ENCODE data around the gene ZNF792. TPM values are rescaled to one million over a fixed set of nuclear protein-coding genes. Genes with fewer than 3 reads are reported as not detected.
A peak's percentile ranks its signal among the peaks of the same experiment; 100 is the strongest.

ZNF792 gene
- polyA plus RNA-seq, 2 of the 4 experiments (the other 2 are of a cell fraction), result 2.0 to 3.7 TPM

DNA sequence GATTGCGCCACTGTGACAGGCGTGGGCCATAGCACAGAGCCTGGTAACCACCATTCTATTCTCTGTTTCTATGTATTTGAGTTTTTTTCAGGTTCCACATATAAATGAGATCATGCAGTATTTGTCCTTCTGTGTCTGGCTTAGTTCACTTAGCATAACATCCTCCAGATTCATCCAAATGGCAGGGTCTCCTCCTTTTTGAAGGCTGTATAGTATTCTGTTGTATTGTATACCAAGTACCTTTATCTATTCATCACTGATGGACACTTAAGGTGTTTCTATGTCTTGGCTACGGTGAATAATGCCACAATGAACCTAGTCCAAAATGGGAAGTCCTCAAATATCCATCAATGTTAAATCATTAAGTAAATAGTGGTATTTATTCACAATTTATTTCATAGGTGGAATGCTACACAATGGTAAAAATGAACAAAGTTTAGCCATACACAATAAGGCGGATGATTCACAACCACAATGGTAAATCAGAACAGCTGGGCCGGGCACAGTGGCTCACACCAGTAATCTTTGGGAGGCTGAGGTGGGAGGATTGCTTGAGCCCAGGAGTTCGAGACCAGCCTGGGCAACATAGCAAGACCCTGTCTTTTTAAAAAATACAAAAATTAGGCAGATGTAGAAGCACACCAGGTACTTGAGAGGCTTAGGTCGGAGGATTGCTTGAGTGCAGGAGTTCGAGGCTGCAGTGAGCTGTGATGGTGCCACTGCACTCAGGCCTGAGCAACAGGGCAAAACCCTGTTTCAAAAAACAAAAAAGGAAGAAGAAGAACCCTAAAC lies 27.7 kb upstream of the ZNF792 start:
- TF ChIP-seq, protein P1, sequence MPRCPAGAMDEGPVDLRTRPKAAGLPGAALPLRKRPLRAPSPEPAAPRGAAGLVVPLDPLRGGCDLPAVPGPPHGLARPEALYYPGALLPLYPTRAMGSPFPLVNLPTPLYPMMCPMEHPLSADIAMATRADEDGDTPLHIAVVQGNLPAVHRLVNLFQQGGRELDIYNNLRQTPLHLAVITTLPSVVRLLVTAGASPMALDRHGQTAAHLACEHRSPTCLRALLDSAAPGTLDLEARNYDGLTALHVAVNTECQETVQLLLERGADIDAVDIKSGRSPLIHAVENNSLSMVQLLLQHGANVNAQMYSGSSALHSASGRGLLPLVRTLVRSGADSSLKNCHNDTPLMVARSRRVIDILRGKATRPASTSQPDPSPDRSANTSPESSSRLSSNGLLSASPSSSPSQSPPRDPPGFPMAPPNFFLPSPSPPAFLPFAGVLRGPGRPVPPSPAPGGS (IDR thresholded peaks at IDR 0.05), result no peak
- TF ChIP-seq, protein P2, sequence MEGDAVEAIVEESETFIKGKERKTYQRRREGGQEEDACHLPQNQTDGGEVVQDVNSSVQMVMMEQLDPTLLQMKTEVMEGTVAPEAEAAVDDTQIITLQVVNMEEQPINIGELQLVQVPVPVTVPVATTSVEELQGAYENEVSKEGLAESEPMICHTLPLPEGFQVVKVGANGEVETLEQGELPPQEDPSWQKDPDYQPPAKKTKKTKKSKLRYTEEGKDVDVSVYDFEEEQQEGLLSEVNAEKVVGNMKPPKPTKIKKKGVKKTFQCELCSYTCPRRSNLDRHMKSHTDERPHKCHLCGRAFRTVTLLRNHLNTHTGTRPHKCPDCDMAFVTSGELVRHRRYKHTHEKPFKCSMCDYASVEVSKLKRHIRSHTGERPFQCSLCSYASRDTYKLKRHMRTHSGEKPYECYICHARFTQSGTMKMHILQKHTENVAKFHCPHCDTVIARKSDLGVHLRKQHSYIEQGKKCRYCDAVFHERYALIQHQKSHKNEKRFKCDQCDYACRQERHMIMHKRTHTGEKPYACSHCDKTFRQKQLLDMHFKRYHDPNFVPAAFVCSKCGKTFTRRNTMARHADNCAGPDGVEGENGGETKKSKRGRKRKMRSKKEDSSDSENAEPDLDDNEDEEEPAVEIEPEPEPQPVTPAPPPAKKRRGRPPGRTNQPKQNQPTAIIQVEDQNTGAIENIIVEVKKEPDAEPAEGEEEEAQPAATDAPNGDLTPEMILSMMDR (IDR thresholded peaks at IDR 0.05), result no peak
- TF ChIP-seq TFCP2L1 (CRISPR knock-in tag; IDR thresholded peaks at IDR 0.05), result no peak
- TF ChIP-seq, protein P3, sequence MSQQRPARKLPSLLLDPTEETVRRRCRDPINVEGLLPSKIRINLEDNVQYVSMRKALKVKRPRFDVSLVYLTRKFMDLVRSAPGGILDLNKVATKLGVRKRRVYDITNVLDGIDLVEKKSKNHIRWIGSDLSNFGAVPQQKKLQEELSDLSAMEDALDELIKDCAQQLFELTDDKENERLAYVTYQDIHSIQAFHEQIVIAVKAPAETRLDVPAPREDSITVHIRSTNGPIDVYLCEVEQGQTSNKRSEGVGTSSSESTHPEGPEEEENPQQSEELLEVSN (IDR thresholded peaks at IDR 0.05; ENCODE audit: borderline replicate concordance, low read depth), result no peak
- TF ChIP-seq POLR2A (IDR thresholded peaks at IDR 0.05; ENCODE audit: low read length), result no peak
- TF ChIP-seq, protein P4, sequence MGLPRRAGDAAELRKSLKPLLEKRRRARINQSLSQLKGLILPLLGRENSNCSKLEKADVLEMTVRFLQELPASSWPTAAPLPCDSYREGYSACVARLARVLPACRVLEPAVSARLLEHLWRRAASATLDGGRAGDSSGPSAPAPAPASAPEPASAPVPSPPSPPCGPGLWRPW (IDR thresholded peaks at IDR 0.05), result no peak
- TF ChIP-seq RAD21 (conservative IDR thresholded peaks at IDR 0.05 in 1 of 2, IDR thresholded peaks at IDR 0.05 in 1 of 2), result no peak
- TF ChIP-seq, protein P5, sequence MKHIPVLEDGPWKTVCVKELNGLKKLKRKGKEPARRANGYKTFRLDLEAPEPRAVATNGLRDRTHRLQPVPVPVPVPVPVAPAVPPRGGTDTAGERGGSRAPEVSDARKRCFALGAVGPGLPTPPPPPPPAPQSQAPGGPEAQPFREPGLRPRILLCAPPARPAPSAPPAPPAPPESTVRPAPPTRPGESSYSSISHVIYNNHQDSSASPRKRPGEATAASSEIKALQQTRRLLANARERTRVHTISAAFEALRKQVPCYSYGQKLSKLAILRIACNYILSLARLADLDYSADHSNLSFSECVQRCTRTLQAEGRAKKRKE (CRISPR knock-in tag; IDR thresholded peaks at IDR 0.05; ENCODE audit: low read depth), result no peak
- TF ChIP-seq SREBF2 (IDR thresholded peaks at IDR 0.05), result no peak
- no peak for TF ChIP-seq EHMT2 (IDR thresholded peaks at IDR 0.05; ENCODE audit: low read depth)
- FAIRE-seq (peak; percentile 68), ATAC-seq (no peak), DNase-seq (ENCODE audit: low read depth in 1 of 2, low spot score in 1 of 2) (no peak)
- WGBS (ENCODE audit: missing lambda C conversion rate), result 81% methylated on average over 8 of the region's 8 CpGs
- CTCF ChIA-PET, result interaction anchor here (0.7 to 61.4 kb wide), 5 partner anchors 2 to 76 kb away, joined by 3 to 1860 read pairs (median 16); partner anchors contain the start of genes GRAMD1A, SCN1B and ZNF792
- H3K4me3 ChIP-seq, result no peak overlapping the region
- H3K9me3 ChIP-seq, result no peaks in the 10 kb centered on the region
- H3K4me1 ChIP-seq, result peaks cover 32% of the 10 kb centered on the region
- POLR2A ChIA-PET, result no interaction called here
- H3K4me2 ChIP-seq, result no peak overlapping the region
- H3K27ac ChIP-seq, result no peak overlapping the region

DNA sequence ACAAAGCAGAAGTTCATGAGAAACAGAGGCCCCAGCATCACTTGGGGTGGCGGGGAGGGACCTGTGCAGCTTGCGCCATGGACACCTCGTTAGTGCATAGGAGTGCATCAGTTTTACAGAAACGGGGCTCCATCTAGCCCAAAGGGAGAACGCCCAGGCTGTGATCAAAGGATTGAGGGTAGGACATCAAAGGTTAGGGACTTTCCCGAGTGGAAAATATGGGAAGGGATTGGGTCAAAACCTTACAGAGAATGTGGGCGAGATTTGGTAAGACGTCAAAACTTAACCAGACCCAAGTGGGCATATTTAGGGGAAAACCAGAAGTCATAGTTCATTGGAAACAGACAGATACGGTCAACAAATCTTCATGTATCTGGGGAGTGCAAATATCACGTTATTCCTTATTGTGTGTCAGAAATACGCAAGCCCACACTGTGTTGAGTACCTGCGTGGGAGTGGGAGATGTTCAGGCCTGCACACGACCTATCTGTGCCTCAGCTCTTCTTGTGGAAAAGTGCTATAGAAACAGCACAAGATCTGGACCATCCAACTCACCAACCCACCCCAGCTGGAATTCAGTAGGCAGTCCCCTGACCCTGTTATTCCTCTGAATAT lies 26.7 kb upstream of the ZNF792 start:
- no peak overlapping the region for H3K27ac ChIP-seq
- ChIA-PET POLR2A (interaction anchor here (1.3 kb wide), 1 partner anchor 9 kb away, joined by 5 read pairs; the partner anchor contains the start of gene GRAMD1A), CTCF (interaction anchor here (0.7 to 61.4 kb wide), 7 partner anchors 1 to 844 kb away, joined by 3 to 1860 read pairs (median 4); partner anchors contain the start of genes GRAMD1A, SCN1B and ZNF792)
- no peak overlapping the region for H3K4me3 ChIP-seq
- H3K9me3 ChIP-seq, result peaks cover 8% of the 10 kb centered on the region
- FAIRE-seq (peak; percentile 98), DNase-seq (ENCODE audit: low read depth in 1 of 2, low spot score in 1 of 2) (no peak), ATAC-seq (no peak)
- no peak overlapping the region for H3K4me2 ChIP-seq
- peaks cover 21% of the 10 kb centered on the region for H3K4me1 ChIP-seq
- WGBS (ENCODE audit: missing lambda C conversion rate), result 74% methylated on average over 13 of the region's 13 CpGs
- TF ChIP-seq, protein P6, sequence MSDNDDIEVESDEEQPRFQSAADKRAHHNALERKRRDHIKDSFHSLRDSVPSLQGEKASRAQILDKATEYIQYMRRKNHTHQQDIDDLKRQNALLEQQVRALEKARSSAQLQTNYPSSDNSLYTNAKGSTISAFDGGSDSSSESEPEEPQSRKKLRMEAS (IDR thresholded peaks at IDR 0.05), result no peak
- TF ChIP-seq, protein P7, sequence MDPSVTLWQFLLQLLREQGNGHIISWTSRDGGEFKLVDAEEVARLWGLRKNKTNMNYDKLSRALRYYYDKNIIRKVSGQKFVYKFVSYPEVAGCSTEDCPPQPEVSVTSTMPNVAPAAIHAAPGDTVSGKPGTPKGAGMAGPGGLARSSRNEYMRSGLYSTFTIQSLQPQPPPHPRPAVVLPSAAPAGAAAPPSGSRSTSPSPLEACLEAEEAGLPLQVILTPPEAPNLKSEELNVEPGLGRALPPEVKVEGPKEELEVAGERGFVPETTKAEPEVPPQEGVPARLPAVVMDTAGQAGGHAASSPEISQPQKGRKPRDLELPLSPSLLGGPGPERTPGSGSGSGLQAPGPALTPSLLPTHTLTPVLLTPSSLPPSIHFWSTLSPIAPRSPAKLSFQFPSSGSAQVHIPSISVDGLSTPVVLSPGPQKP (IDR thresholded peaks at IDR 0.05; ENCODE audit: low read depth, low read length), result no peak
- TF ChIP-seq, protein P3 (IDR thresholded peaks at IDR 0.05; ENCODE audit: borderline replicate concordance, low read depth), result no peak
- TF ChIP-seq TP53 (CRISPR knock-in tag; IDR thresholded peaks at IDR 0.05) (no peak), POLR2A (IDR thresholded peaks at IDR 0.05; ENCODE audit: low read length) (no peak), HEYL (CRISPR knock-in tag; IDR thresholded peaks at IDR 0.05) (no peak), TFCP2L1 (CRISPR knock-in tag; IDR thresholded peaks at IDR 0.05) (no peak), BHLHE40 (IDR thresholded peaks at IDR 0.05; ENCODE audit: low read depth, low read length) (no peak), HOXA7 (CRISPR knock-in tag; IDR thresholded peaks at IDR 0.05) (no peak), MAFK (IDR thresholded peaks at IDR 0.05; ENCODE audit: partially characterized antibody) (no peak), ESRRA (IDR thresholded peaks at IDR 0.05; ENCODE audit: borderline replicate concordance, low read length) (no peak), CBX2 (IDR thresholded peaks at IDR 0.05; ENCODE audit: borderline replicate concordance, low read depth) (no peak), NPAS2 (CRISPR knock-in tag; IDR thresholded peaks at IDR 0.05; ENCODE audit: borderline replicate concordance) (no peak), KDM5A (IDR thresholded peaks at IDR 0.05) (no peak), FOSL2 (IDR thresholded peaks at IDR 0.05) (no peak), FOSL2 (CRISPR knock-in tag; IDR thresholded peaks at IDR 0.05) (no peak), EHMT2 (IDR thresholded peaks at IDR 0.05; ENCODE audit: low read depth) (no peak)
- TF ChIP-seq, protein P8, sequence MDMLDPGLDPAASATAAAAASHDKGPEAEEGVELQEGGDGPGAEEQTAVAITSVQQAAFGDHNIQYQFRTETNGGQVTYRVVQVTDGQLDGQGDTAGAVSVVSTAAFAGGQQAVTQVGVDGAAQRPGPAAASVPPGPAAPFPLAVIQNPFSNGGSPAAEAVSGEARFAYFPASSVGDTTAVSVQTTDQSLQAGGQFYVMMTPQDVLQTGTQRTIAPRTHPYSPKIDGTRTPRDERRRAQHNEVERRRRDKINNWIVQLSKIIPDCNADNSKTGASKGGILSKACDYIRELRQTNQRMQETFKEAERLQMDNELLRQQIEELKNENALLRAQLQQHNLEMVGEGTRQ (IDR thresholded peaks at IDR 0.05), result no peak
- TF ChIP-seq, protein P9, sequence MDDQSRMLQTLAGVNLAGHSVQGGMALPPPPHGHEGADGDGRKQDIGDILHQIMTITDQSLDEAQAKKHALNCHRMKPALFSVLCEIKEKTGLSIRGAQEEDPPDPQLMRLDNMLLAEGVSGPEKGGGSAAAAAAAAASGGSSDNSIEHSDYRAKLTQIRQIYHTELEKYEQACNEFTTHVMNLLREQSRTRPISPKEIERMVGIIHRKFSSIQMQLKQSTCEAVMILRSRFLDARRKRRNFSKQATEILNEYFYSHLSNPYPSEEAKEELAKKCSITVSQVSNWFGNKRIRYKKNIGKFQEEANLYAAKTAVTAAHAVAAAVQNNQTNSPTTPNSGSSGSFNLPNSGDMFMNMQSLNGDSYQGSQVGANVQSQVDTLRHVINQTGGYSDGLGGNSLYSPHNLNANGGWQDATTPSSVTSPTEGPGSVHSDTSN (IDR thresholded peaks at IDR 0.05), result no peak
